NCI-H2029 treated with DMSO at 0.1 percent for 48 hours (cell line): ENCODE data around the gene CLPTM1L.
"Not testable (repeated sequence)": the region's sequence is repeated elsewhere in the genome, so short reads cannot be mapped to it uniquely, and the experiment has no call there.

Experiments
- DNase-seq: peaks from one replicate; lab custom pipeline; 2025; lab: John Stamatoyannopoulos, UW

The CLPTM1L gene

DNA sequence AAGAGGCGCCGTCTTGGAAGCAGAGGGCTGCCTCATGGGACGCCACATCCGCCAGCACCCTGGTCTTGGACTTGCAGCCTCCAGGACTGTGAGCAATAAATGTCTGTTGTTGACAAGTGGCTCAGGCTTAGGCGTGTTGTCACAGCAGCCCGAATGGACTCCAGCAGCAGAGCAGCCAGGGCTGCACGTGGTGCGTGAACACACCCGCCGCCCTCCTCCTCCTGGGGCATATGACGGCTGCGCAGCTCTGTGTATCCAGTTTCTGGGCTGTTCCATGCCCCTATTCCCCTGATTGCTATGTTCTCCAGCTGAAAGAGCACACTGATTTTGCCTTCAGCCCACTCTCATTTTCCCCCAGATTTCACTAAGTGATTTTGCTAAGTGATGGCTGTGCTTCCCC, 36.0 kb upstream of the CLPTM1L start:
- no peak for DNase-seq

DNA sequence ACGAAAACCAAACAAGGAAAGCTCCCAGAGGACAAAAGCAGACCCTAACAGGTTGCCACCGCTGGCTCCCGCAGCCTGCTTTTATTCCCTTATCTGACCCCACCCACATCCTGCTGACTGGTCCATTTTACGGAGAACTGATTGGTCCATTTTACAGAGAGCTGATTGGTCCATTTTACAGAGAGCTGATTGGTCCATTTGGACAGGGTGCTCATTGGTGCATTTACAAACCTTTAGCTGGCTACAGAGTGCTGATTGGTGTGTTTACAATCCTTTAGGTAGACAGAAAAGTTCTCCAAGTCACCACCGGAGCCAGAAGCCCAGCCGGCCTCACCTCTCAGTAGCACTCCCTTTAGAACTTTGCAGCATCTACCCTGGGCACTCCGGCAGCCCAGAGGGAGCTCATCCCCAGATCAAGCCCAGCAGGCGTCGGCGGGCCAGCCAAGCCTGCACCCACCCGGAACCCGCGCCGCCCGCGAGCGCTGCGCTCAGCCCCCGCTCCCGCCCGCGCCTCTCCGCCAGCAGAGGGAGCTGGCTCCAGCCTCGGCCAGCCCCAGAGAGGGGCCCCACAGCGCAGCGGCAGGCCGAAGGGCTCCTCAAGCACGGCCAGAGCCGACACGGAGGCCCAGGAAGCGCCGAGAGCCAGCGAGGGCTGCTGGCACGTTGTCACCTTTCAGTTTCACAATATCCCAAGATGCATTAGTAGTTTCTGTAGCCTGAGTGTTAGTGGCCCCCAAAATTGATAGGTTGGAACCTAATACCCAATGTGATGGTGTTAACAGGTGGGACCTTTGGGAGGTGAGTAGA, 35.3 kb upstream of the CLPTM1L start:
- DNase-seq = no peak

- DNase-seq = no peak
Observed at GRCh38 chr5:1378866-1379659, 34.2 kb upstream of the CLPTM1L start.

- no peak for DNase-seq
Observed at GRCh38 chr5:1378096-1378495, 33.2 kb upstream of the CLPTM1L start.

DNA sequence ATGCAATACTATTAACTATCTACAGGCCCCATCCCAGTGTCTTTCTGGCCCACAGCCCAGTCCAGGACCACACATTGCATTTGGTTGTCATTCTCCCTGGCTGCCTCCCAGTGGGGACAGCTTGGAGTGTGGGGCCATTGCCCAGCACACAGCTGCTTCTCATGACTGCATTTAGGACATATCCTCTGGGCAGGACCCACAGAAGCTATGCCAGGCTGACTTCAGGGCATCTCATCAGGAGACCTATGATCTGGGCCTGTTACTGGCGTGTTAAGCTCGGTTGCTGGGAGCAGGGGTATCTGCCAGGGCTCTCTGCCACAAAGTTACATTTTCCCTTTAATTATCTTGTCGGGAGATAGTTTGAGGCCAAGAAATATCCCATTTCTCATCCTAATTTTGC, 32.1 kb upstream of the CLPTM1L start:
- DNase-seq = no peak

DNA sequence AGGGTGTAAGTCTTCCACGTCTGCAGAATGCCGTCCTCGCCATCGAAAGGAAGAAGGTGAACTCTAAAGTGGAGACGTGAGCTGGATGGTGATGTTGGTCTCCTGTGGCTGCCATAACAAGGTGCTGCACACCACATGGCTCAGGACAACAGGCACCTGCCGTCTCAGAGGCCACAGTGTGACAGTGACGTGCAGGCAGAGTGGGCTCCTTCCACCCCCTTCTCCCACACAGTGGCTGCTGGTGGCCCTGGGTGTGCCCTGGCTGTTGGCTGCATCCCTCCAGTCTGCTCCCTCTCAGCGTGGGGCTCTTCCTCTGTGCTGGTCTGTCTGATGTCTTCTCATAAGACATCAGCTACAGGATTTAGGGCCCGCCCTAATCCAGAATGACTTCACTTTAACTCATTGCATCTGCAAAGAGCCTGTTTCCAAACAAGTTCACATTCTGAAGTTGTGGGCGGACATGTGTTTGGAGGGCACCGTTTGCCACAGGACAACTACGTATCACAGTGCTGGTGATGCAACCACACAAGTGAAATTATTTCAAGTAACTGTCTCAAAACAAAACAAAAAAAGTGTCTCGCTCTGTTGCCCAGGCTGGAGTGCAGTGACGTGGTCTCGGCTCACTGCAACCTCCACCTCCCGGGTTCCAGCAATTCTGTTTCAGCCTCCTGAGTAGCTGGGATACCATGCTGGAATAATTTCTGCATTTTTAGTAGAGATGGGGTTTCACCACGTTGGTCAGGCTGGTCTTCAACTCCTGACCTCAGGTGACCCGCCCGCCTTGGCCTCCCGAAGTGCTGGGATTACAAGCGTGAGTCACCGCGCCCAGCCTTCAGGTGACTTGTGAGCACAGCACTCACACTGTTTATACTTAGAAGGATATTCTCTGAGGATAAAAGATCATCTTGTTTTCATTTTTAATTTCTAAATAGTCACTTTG, 31.2 kb upstream of the CLPTM1L start:
- no peak for DNase-seq

- no peak for DNase-seq
Observed at GRCh38 chr5:1374679-1375055, 29.8 kb upstream of the CLPTM1L start.

- no peak for DNase-seq
Observed at GRCh38 chr5:1374030-1374678, 29.3 kb upstream of the CLPTM1L start.

DNA sequence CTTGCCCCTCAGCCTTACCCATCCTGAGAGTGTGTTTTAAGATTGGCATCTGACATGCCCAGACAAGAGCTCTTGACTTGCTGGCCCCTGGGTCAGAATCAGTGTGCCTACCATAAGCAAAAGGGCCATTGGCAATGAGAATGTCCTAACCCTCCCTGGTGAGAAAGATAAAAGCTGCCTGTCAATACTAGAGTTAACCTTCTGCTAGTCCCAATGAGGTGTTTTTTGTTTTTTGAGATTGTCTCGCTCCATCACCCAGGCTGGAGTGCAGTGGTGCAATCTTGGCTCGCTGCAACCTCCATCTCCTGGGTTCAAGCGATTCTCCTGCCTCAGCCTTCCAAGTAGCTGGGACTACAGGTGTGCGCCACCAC, 27.1 kb upstream of the CLPTM1L start:
- DNase-seq = not testable (repeated sequence)

DNA sequence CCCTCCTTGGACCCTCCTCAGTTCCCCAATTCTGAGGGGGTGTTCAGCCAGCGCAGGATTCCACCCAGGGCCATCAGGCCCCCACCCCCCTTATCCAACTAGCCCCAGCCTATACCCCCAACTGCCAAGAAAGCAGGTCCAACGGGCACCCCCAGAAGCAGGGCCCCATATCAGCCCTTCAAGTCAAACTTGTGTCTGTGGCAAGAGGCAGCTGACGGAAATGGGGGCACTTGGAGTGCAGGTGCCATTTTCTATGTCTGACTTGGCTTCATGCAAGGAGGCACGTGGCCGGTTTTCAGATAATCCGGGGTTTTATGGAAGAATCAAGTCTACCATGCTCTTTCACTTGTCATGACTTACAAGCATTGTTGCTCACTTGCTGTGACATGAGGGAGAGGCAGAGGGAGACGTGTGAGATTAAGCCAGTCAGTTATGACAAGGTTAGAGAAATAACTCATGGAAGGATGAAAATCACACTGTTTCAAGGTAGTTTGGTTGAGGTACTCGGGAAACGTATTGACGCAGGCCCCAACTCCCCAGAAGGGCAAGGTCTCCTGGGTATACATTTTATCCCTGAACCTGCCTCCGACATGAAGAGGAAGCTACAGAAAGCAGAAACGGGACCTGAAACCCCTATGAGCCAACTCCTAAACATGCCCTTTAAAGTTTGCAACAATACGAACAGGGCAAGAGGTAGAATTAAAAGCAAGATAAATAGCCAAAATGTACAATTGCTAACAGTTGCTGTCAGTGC, 26.5 kb upstream of the CLPTM1L start:
- no peak for DNase-seq

- no peak for DNase-seq
Observed at GRCh38 chr5:1370006-1370405, 25.1 kb upstream of the CLPTM1L start.

DNA sequence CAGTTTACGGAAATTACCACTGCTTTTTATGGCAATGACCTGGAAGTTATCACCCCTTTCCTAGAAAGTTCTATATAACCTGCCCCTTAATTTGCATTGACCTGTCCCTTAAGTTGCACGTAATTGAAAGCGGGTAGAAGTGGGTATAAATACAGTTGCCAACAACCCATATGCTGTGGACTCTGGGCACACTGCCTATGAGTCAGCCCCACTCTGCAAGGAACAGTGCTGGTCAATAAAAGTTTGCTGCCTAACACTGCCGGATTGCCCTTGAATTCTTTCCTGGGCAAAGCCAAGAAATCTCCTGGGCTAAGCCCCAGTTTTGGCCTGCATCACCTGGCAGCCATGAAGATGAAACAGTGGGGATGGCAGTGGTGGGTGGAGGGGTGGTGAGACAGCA, 23.9 kb upstream of the CLPTM1L start:
- no peak for DNase-seq

- DNase-seq = no peak
Observed at GRCh38 chr5:1368236-1368635, 23.3 kb upstream of the CLPTM1L start.

- no peak for DNase-seq
Observed at GRCh38 chr5:1367149-1367548, 22.2 kb upstream of the CLPTM1L start.

GRCh38 chr5:1366514-1366913, 21.6 kb upstream of the CLPTM1L start:
- DNase-seq = no peak

DNA sequence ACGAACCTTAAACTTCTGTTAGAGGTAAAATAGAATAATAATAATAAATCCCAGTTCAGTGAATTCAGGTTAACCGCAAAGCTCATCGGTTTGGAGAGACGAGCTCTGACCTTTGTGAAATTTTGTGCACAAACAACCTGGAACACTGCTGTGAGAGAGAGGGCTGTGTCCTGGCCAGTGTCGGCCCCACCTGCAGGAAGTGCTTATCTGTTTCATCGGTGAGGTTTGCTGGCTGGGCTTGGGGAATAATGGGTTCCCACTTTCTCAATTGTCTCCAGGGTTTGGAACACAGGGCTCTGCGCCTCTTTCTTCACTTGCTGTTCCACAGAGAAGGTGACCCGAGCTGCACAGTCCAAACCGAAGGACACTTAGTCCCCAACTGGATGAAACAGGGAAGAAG, 19.3 kb upstream of the CLPTM1L start:
- no peak for DNase-seq

DNA sequence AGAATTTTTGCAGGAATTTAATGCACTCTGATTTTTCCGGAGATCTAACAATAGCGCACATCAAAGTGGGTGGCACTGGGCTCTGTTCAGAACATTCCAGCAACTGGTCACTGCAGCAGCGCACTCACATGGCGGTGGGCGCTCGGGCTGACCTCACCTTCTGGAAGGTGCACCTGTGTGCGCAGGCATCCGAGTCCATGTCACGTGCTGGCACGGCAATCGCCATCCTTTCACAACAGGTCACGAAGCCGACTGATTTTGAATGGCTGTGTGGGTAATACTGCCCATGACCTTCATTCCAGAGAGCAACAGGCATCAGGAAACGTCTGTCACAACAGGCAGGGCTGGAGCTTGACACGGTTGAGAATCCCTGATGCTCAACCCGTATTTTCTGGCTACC, 18.7 kb upstream of the CLPTM1L start:
- no peak for DNase-seq

- DNase-seq = no peak
Observed at GRCh38 chr5:1363160-1363559, 18.3 kb upstream of the CLPTM1L start.

- DNase-seq = no peak
Observed at GRCh38 chr5:1362242-1363015, 17.5 kb upstream of the CLPTM1L start.

- DNase-seq = no peak
Observed at GRCh38 chr5:1360861-1361260, 16.0 kb upstream of the CLPTM1L start.
